CD4-positive, alpha-beta T cell treated with Interleukin-17A for 4 hours (primary cell): Measurements from ENCODE around the gene MAST3.
A peak's percentile ranks its signal among the peaks of the same experiment; 100 is the strongest.

Source experiments
- DNase-seq: peaks from one replicate; pipeline ENCODE4 v3.0.0-alpha.2; 2020; ENCODE audit warnings: mixed read lengths

MAST3 gene

DNA sequence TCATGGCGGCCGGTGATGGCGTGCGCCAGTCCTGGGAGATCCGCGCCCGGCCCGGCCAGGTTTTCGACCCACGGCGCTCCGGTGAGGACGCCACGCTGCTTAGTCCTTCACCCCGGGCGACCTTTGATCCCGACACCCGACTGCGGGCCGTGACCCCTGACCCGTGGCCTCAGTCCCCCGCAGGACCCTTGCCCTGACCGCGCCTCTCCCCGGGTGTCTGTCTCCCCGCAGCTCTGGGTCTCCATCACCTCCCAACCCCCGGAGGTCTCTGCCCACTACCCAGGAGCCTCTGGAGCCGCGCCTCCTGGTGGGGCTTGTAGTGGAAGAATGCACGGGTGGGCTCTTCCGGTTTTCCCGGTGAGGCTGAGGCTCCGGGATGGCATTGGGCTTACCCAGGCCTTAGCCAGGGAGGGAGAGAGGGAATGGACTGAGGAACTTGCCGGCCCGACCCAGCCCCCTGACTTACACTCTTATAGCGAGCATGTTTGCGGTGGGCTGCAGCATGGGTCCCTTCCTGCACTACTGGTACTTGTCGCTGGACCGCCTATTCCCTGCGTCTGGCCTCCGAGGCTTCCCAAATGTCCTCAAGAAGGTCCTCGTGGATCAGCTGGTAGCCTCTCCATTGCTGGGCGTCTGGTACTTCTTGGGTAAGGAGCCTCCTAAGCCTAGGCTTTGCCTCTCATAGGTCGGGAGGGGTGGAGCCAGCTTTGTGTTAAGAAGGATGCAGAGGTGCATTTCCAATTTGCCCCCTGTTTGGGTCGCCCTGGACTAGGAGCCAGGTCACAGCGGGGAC is 96.0 kb downstream of the MAST3 start:
- no peak for DNase-seq

DNA sequence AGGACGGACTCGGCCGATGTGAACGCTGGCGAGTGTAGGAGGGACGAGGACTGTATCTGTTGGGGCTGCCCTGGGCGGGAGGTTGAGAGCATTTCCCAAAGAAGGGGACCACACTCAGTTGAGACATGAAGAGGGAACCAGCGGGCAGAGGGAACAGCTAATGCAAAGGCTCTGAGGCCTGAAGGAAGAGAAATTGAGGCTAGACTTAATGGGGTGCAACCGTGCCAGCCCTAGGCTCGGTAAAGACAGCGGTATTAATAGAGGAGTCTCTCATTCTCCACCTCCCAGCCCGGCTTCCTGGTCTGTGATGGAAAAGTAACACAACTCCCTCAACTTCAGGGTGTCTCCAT is 96.6 kb downstream of the MAST3 start:
- no peak for DNase-seq

DNA sequence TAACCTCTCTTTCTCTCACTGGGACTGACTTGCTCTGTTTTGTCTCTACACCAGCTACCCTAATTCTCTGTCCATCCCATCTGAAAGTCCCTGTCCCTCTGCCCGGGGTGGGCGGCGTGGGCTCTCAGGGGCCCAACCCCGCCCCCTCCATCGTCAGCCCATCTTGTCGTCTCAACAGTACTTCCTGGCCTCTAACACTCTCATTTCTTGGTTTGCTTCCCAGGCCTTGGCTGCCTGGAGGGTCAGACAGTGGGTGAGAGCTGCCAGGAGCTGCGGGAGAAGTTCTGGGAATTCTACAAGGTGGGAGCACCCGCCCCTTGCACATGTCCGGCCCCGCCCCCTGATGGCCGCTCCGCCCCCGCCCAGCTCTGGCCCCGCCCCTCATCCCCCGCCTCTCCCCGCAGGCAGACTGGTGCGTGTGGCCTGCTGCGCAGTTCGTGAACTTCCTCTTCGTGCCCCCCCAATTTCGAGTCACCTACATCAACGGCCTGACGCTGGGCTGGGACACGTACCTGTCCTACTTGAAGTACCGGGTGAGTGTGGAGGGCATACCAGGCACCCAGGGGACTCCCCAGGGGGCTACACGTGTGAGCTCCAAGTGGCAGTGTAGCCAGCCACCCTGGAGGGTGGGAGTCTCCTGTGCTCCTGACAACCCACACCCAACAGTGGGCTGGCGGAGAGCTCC is 97.1 kb downstream of the MAST3 start:
- peak; percentile 62 for DNase-seq

DNA sequence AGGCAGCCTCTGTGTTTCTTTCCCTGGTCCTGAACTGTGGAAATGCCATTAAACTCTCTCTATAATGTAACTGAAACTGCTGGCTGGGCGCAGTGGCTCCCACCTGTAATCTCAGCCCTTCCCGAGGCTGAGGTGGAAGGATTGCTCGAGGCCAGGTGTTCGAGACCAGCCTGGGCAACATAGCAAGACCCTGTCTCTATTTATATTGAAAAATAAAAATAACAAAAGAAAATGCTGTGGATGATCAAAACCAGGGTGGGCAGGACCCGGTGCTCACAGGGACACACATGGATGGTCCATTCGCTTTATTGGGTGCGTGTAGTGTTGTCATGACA is 98.9 kb downstream of the MAST3 start:
- no peak for DNase-seq

DNA sequence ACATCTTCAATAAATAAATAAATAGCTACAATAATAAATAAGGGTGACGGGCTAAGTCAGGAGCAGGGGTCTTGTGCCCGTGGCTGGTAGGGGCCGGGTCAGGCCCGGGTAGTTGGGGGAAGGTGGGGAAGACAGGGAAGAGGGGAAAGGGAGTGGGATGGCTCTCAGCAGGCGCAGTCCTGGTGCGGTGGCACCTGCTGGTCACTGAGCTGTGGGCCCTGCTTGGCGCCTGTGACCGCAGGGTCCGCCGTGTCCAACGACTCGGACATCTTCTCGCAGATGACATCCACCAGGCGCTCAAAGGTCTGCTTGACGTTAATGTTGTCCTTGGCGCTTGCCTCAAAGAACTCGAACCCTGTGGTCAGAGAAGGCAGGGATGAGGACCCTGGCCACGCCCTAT is 99.7 kb downstream of the MAST3 start:
- no peak for DNase-seq

DNA sequence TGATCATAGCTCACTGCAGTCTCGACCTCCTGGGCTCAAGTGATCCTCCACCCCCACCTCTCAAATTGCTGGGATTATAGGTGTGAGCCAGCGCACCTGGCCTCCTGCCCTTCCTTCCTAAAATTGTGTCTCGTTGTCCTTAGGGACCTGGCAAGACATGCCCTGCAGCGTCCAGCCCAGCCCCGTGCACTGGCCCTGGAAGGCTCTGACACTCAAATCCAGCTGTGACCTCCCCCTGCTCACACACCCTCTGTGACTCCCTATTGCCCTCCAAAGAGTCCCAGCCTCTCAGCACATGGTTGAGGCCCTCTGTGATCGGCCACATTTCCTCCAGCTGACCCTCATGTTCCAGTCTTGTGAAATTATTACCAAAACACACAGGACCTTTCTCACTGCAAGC is 100.4 kb downstream of the MAST3 start:
- no peak for DNase-seq

DNA sequence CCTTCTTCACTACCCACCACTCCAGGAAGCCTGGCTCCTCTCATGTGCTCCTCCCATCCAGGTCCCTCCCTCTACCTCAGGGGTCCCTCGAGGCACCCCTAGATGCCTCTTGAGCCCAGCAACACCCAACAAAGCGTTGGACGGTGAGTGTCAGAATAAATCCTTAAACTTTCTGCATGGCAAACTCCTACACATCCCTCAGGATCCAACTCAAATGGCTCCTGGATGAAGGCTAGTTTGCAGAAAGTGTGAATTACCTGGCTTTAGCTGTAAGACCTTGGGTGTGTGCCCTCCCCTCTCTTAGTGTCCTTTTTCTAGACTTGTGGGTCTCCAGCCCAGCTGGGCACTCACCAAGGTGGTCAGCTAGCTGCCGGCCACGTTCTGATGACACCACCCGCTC is 100.8 kb downstream of the MAST3 start:
- no peak for DNase-seq
